HG02678 (cell line): Measurements from ENCODE around the gene EHD4.

Source experiments
- ATAC-seq: cut with Tn5 transposase; IDR thresholded peaks from one replicate; pipeline ENCODE4 v1.9.1; 2021; ENCODE audit warnings: mild to moderate bottlenecking, moderate library complexity; ENCODE audit not compliant: unreplicated experiment

Gene EHD4

DNA sequence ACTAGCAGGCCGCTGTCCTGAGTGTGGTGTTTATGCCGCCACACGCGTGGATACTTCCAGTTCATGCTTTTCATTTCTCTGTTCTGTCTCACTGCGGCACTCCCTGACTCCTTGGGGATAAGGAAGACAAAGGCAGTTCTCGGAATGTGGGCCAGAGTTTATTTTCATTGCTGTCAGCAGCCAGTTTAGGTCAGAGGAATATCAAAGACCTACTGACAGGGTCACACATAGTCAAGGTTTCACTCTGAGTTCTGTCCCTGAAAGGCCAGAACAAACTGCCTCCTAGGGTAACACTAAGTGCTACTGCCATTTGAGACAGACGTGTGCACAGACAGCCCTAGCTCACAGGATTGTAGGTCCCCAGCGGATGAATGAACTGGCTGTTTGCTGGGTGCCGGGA is 51.2 kb downstream of the EHD4 start:
- no peak for ATAC-seq

- ATAC-seq: no peak
These were observed 52.3 kb downstream of the EHD4 start for GRCh38 chr15:41919954-41920538.

DNA sequence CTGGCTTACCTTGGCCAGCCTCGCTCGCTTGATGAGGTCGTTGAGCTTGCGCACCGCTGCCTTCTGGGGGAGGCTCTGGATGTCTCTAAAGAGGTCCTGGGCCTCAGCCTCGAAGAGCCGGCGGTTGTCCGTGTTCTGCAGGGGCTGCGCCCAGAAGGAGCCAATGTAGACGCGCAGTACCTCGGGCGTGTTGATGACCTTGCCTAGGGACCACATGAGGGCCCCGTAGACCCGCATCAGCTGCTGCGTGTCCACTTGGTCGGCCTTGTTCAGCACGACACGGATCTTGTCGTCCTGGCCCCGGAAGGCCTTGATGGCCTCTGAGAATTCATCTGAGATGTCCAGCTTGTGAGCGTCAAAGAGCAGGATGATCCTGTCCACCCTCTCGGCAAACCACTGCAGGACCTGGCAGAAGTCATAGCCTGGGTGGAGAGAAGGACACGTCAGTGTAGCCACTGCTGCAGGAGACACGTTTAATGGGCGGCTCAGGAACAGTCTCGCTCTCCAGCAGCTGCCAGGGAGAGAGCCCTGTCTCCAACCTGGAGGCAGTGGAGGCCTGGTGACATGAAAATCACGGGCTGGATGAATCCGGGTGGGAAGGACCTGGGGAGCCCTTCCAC is 53.0 kb downstream of the EHD4 start:
- ATAC-seq: no peak

- no peak for ATAC-seq
These were observed 53.7 kb downstream of the EHD4 start for GRCh38 chr15:41918506-41919126.

DNA sequence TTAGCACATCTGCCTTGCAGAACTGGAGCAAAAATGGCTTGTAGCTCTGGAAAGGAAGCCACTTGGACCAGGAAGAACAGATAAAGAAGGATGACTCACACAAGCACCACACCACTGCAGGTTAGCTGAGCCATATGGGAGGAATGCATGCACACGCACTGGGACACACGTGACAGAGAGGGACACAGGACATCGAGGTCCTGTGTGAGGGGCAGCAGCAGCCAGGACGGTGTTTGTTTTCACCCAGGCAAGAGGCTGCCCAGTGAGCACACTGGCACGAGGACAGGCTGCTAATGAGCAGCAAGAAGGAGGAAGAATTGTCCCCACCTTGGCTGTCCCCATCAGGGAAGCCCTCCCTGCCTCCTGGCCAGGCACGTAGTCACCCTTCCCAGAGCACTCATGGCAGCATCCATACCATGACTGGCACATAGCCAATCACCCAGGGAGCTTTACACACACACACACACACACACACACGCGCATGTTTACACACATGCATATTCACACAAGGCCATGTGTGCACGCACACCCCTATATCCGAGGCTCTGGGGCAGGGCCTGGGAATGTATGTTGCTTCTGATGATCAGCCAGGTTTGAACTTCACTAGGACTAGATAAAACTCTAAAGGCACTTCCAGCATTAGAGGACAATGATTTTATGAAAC is 54.5 kb downstream of the EHD4 start:
- no peak for ATAC-seq

GRCh38 chr15:41915255-41915994 is 56.9 kb downstream of the EHD4 start:
- ATAC-seq: no peak

- no peak for ATAC-seq
These were observed 57.9 kb downstream of the EHD4 start for GRCh38 chr15:41914411-41914810.

DNA sequence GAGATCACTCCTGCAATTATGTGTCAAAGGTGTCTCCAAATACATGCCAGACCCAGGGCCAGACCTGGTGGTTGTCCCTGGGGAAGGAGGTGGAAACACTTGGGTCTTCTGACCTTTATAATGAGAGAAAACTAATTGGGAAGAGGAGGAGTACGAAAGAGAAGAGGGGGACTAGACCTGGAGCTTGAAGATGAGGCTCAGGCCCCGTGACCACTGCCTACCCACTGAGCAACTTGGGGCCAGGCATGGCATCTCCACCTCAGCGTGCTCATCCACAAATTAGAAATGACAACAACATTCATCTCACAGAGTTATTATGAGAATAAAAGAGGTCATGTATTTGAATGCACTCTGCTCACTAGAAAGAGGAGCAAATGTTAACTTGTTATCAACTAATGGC is 59.1 kb downstream of the EHD4 start:
- no peak for ATAC-seq

DNA sequence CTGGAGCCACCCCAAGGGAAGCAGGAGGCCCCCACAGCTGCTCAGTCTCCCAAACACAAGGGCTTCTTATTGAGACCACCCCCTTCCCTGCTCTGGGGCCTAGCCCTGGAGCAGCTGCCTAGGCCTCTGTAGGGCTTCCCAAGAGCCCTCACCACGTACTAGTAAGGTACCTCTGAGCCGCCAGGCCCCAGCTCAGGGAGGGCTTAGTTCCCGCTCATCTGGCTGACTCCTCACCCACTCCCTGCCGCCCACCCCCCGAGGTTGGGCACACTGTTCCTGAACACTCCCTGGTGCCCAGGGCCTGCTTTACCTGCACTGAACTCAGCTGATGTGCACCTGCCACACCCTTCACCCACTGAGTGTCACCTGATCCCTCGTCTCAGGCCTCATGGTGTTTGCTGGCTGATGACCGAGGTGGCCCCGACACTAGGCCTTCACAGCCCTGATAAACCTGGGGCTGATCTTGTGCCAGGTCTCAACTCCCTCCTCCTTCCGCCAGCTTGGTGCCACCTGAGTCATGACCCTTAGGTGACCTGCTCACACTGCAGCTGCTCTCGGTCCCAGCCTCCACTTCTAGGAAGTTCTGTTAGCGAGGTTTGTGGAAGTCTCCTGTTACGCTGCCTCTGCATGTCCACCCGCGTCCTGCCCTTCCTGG is 60.5 kb downstream of the EHD4 start:
- no peak for ATAC-seq

DNA sequence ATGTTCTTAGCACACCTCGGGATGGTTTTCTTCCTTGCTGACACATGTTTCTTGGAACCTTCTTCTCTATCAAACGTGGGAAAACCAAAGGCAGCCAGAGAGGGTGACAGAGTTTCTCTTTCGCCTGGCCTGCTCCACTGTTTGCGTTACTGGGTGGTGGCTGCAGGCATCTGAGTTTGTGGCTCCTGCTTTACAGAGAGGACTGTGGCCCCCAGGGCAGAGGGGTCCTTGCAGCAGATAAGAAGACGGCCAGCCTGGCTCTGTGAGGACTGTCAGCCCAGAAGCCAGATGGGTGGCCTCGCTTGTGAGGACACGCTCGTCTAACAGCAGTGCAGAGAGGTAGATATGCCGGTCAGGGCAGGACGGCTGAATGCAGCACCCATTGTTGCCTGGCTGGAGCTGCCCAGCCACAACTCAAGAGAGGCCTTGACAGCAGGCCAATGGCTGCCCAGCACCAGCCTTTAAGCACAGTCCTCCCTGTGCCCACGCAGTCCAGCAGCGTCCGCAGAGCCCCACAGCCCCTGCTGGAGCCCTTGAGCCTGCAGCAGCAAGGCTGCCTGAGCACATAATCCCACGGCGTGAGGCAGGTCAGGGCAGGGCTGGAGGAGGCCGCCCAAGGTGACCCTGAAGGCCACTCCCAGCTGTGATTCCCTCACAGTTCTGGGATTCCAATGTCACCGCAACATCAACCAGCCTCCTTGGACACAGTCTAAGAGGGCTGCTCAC is 63.5 kb downstream of the EHD4 start:
- no peak for ATAC-seq

DNA sequence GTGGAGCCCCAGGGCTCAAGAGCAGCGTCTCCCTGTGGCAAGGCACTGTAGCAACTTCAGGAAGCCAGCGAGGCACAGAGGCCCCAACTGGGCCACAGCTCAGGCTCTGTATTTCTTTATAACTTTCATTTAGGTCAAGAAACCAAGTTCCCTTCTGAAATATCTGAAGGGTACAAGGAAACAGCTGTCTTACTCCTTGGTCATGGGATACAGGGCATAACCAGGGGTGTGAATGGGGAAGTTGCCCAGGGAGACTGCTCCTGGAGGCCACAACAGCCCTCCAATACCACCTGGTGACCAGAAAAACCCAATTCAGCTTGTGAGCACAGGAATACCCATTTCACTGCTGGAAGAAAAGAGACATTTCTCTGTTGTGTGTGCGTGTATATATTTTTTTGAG is 65.2 kb downstream of the EHD4 start:
- ATAC-seq: no peak

DNA sequence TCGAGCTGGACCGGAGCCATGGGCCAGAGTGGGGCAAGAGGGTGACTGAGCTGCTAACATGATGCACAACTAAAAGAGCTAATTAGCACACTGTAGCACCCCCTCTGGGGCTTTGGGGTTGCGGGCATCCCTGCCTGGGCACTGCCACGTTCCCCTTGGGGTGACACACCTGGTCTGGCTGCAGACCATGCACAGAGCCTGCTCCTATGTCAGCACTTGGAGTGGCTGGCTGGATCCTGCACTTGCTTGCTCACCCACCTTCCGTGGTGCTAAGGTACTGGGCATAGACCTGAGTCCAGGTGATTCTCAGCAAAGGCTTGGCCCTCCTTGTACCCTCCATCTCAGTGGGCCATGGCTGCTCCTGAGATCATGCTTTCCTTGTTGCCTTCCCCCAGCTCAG is 65.7 kb downstream of the EHD4 start:
- no peak for ATAC-seq

GRCh38 chr15:41905036-41905793 is 67.1 kb downstream of the EHD4 start:
- peak; percentile 10 for ATAC-seq

DNA sequence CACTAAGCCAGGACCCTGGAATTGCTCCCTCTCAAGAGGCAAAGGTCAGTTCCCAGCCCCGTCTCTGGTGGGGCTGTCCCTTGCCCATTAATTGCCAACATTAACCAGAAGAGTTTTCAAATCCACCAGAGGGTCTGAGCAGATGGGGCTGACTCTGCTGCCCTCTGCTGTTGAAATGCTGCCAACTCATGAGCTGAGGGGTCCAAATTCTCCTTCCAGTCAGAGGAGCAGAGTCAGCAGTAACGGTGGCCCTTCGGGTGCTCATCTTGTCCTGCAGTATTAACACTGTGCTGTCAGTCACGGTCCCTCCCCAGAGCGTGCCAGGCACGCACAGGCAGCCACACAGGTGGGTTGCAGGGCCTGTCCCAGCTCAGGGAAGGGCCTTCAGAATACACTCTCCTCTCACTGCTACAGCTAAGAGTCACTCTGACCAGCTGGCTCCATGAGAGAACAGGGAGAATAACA is 67.8 kb downstream of the EHD4 start:
- ATAC-seq: peak; percentile 47

DNA sequence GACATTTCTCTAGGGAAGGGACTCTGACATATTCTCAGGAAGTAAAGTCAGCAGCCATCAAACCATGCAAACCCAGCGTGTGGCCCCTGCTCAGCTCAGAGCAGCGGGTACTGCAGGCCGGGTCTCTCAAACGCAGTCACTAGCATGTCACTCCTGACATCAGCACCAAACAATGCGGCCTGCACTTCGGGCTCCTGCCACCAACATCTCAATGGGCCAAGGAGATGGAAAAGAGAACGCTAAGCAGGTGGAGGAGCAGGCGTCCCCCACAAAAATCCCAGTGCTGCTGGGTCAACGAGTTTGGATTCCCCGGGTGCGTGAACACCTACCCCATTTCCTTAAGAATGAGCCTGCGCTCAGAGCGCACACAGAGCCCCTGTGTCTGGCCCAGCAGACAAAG is 68.6 kb downstream of the EHD4 start:
- ATAC-seq: no peak

- no peak for ATAC-seq
These were observed 70.9 kb downstream of the EHD4 start for GRCh38 chr15:41901431-41901830.

DNA sequence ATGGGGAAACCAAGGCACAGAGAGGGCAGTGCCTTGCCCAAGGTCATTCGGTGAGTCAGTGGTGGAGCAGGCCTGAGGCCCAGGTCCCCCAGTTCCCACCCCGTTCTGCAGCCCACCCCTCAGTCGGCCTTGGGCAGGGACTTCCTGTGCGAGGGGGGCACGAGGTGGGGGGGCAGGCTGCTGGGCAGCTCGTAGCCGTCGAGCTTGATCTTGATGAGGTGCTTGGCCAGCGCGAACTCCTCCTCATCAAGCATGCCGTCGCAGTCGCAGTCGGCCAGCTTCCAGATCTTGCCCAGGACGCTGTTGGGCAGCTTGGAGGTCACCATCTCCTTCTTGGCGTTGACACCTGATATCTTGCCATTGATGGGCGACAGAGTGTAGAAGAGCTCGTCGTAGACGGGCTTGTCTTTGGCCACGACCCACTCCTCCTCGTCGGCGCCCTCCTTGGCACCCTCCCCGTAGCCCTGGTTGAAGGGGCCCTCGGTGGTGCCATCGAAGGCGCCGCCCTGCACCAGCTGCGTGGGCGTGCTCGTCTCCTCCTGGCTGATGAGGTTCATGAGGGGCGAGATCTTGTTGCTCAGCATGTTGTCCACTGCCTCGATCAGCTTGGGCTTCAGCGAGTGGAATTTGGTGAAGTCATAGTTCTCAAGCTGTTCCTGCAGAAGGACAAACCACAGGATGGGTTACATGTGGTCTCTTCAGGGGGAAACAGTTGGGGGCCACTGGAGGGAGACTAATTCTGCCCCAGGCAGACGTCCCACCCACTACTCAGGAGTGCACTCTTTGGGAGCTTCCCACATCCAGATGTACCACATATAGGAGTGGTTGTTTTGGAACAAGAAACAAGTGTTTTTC is 71.6 kb downstream of the EHD4 start:
- ATAC-seq: no peak

- ATAC-seq: no peak
These were observed 72.4 kb downstream of the EHD4 start for GRCh38 chr15:41899854-41900442.
